Astrocyte (in vitro differentiated cells and primary cell): ENCODE measurements around the gene FNDC8. TPM values are rescaled to one million over a fixed set of nuclear protein-coding genes. Genes with fewer than 3 reads are reported as not detected.
A peak's percentile ranks its signal among the peaks of the same experiment; 100 is the strongest.

ENCODE experiments used
- DNase-seq: peaks from one replicate; pipeline ENCODE4 v3.0.0-alpha.2; 2010; ENCODE audit warnings: low read depth
- FAIRE-seq: peaks from 2 replicates; lab custom pipeline; 2011; peaks lifted over from hg19 to GRCh38; lab: Jason Lieb, UNC
- H2AFZ ChIP-seq: 2 replicates; pipeline ENCODE4 v1.6.0; 2012; ENCODE audit warnings: low read depth, low read length, inconsistent platforms
- H3K27ac ChIP-seq: 2 replicates; pipeline ENCODE4 v1.5.1; 2011; ENCODE audit warnings: low read depth, low read length, inconsistent platforms
- H3K27me3 ChIP-seq: 2 replicates; pipeline ENCODE4 v1.6.0; 2011; ENCODE audit warnings: low read length, inconsistent platforms; ENCODE audit not compliant: insufficient read depth
- H3K36me3 ChIP-seq: 2 replicates; pipeline ENCODE4 v1.5.1; 2011; ENCODE audit warnings: low read length, inconsistent platforms; ENCODE audit not compliant: insufficient read depth
- H3K4me1 ChIP-seq: 2 replicates; pipeline ENCODE4 v1.5.1; 2011; ENCODE audit warnings: low read length, inconsistent platforms; ENCODE audit not compliant: insufficient read depth
- H3K4me2 ChIP-seq: 2 replicates; pipeline ENCODE4 v1.6.0; 2012; ENCODE audit warnings: low read length, inconsistent platforms
- H3K4me3 ChIP-seq: 2 replicates; pipeline ENCODE4 v1.5.1; 2011; ENCODE audit warnings: low read depth, mild to moderate bottlenecking, low read length, inconsistent platforms; ENCODE audit not compliant: insufficient read depth
- H3K79me2 ChIP-seq: 2 replicates; pipeline ENCODE4 v1.6.0; 2012; ENCODE audit warnings: mild to moderate bottlenecking, low read length, inconsistent platforms; ENCODE audit not compliant: insufficient read depth
- H3K9ac ChIP-seq: 2 replicates; pipeline ENCODE4 v1.6.0; 2012; ENCODE audit warnings: mild to moderate bottlenecking, low read length, inconsistent platforms
- H3K9me3 ChIP-seq: 2 replicates; pipeline ENCODE4 v1.5.1; 2012; ENCODE audit warnings: low read depth, mild to moderate bottlenecking, low read length, inconsistent platforms; ENCODE audit not compliant: insufficient read depth
- H4K20me1 ChIP-seq: 2 replicates; pipeline ENCODE4 v1.6.0; 2012; ENCODE audit warnings: low read length, inconsistent platforms; ENCODE audit not compliant: insufficient read depth
- H3K27ac Mint-ChIP-seq: one replicate; pipeline ENCODE4 v1.8.0; 2021; ENCODE audit warnings: mild to moderate bottlenecking, mixed read lengths; ENCODE audit not compliant: unreplicated experiment
- H3K27me3 Mint-ChIP-seq: one replicate; pipeline ENCODE4 v1.8.0; 2021; ENCODE audit warnings: low read depth, mixed read lengths; ENCODE audit not compliant: unreplicated experiment
- H3K36me3 Mint-ChIP-seq: one replicate; pipeline ENCODE4 v1.8.0; 2021; ENCODE audit warnings: low read depth, mixed read lengths; ENCODE audit not compliant: unreplicated experiment
- H3K4me1 Mint-ChIP-seq: one replicate; pipeline ENCODE4 v1.8.0; 2021; ENCODE audit warnings: low read depth, mixed read lengths; ENCODE audit not compliant: unreplicated experiment
- H3K4me3 Mint-ChIP-seq: one replicate; pipeline ENCODE4 v1.8.0; 2021; ENCODE audit warnings: mild to moderate bottlenecking, moderate library complexity, mixed read lengths; ENCODE audit not compliant: unreplicated experiment
- H3K9me3 Mint-ChIP-seq: one replicate; pipeline ENCODE4 v1.8.0; 2021; ENCODE audit warnings: mild to moderate bottlenecking, mixed read lengths; ENCODE audit not compliant: unreplicated experiment
- EZH2 ChIP-seq: IDR thresholded peaks from 2 replicates; pipeline ENCODE4 v1.6.1; 2012; ENCODE audit warnings: mild to moderate bottlenecking, low read length, inconsistent platforms; ENCODE audit not compliant: insufficient read depth
- total RNA-seq: library from RNA; stranded (reverse); gene quantifications from 2 replicates; pipeline ENCODE4 v1.2.1, GENCODE V29; 2021
- TF ChIP-seq, protein P1 (sequence below): IDR thresholded peaks from 2 replicates; pipeline ENCODE4 v1.5.1; 2011; ENCODE audit warnings: low read depth, mild to moderate bottlenecking, inconsistent platforms, low read length, moderate library complexity; ENCODE audit not compliant: insufficient read depth

The FNDC8 gene
- total RNA-seq, 1 donor from 2014 or later: not detected

DNA sequence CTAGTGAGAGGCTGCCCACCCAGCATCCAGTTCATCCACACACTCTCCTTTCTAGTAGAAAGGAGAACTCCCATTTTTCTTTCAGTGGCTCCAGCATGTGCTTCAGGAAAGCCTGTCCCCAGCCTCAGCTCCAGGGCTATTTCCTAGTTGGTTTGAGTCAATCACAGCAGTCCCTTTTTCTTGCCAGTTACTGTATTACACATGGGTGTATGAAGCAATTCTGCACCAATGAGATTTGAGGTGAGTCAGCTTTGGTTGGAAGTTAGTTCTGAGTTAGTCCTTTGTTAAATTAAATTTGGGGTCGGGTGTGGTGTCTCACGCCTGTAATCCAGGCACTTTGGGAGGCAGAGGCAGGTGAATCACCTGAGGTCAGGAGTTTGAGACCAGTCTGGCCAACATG is 26.5 kb upstream of the FNDC8 start:
- Mint-ChIP-seq H3K9me3 (peaks cover 3% of the 10 kb centered on the region), H3K36me3 (no peaks in the 10 kb centered on the region), H3K27ac (peak overlapping the region; percentile 47), H3K4me1 (peaks cover 5% of the 10 kb centered on the region), H3K4me3 (no peak overlapping the region), H3K27me3 (no peaks in the 10 kb centered on the region)
- Histone ChIP-seq H3K4me3 (no peak overlapping the region), H3K27ac (peak overlapping the region; percentile 10), H3K9ac (no peak overlapping the region), H3K4me2 (peak overlapping the region; percentile 18), H4K20me1 (no peaks in the 10 kb centered on the region), H3K27me3 (no peaks in the 10 kb centered on the region), H3K4me1 (peaks cover 9% of the 10 kb centered on the region), H3K9me3 (no peaks in the 10 kb centered on the region), H3K36me3 (peaks cover 10% of the 10 kb centered on the region), H2AFZ (peak overlapping the region; percentile 20), H3K79me2 (no peaks in the 10 kb centered on the region)
- TF ChIP-seq, protein P1, sequence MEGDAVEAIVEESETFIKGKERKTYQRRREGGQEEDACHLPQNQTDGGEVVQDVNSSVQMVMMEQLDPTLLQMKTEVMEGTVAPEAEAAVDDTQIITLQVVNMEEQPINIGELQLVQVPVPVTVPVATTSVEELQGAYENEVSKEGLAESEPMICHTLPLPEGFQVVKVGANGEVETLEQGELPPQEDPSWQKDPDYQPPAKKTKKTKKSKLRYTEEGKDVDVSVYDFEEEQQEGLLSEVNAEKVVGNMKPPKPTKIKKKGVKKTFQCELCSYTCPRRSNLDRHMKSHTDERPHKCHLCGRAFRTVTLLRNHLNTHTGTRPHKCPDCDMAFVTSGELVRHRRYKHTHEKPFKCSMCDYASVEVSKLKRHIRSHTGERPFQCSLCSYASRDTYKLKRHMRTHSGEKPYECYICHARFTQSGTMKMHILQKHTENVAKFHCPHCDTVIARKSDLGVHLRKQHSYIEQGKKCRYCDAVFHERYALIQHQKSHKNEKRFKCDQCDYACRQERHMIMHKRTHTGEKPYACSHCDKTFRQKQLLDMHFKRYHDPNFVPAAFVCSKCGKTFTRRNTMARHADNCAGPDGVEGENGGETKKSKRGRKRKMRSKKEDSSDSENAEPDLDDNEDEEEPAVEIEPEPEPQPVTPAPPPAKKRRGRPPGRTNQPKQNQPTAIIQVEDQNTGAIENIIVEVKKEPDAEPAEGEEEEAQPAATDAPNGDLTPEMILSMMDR: no peak
- no peak for TF ChIP-seq EZH2
- DNase-seq (peak; percentile 84), FAIRE-seq (peak; percentile 29)

DNA sequence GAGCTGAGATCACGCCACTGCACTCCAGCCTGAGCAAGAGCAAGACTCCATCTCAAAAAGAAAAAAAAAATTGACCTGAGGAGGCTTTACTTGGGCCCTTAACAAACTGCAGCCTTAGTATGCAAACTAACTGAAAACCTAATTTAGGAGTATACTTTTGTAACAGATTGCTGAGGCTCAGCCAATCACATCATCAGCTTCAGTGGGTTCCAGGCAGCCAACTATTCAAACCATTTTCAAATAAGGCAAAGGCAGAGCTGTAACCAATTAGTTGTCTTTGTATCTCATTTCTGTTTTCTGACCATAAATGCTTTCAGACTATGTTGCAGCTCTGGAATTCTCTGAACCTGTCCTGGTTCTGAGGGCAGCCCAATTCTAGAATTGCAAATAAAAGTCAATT is 25.7 kb upstream of the FNDC8 start:
- DNase-seq (no peak), FAIRE-seq (no peak)
- H3K36me3 Mint-ChIP-seq: peaks cover 5% of the 10 kb centered on the region
- peaks cover 3% of the 10 kb centered on the region for H3K9me3 Mint-ChIP-seq
- H3K27ac Mint-ChIP-seq: no peak overlapping the region
- Histone ChIP-seq H3K79me2 (no peaks in the 10 kb centered on the region), H3K27me3 (no peaks in the 10 kb centered on the region), H3K9ac (no peak overlapping the region), H3K4me3 (no peak overlapping the region), H3K4me2 (no peak overlapping the region), H4K20me1 (no peaks in the 10 kb centered on the region), H3K27ac (no peak overlapping the region), H2AFZ (no peak overlapping the region), H3K36me3 (peaks cover 16% of the 10 kb centered on the region), H3K4me1 (peaks cover 9% of the 10 kb centered on the region), H3K9me3 (no peaks in the 10 kb centered on the region)
- TF ChIP-seq, protein P1: no peak
- TF ChIP-seq EZH2: no peak
- no peaks in the 10 kb centered on the region for H3K27me3 Mint-ChIP-seq
- peaks cover 5% of the 10 kb centered on the region for H3K4me1 Mint-ChIP-seq
- H3K4me3 Mint-ChIP-seq: no peak overlapping the region

DNA sequence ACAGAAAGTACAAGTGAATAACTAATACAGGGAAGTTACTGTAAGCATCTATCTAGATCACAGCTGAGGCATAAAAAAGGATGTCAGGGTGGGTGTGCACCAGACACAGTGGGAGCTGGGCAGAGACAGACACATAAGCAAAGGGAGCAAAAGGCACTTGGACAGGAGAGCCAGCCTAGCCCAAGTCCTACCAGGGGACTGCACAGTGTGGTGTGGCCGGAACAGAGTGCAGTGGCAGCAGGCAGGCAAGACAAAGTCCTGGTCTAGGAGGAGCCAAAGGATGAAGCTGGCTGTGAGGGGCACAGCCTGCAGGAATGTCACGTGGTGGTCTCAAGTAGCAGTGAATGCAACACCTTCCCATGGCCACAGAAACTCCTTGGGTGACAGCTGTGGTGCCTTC is 23.6 kb upstream of the FNDC8 start:
- TF ChIP-seq EZH2: no peak
- TF ChIP-seq, protein P1: no peak
- no peaks in the 10 kb centered on the region for H3K27me3 Mint-ChIP-seq
- no peak overlapping the region for H3K27ac Mint-ChIP-seq
- no peak for DNase-seq
- H3K4me1 Mint-ChIP-seq: peaks cover 5% of the 10 kb centered on the region
- Histone ChIP-seq H3K4me2 (no peak overlapping the region), H3K27me3 (no peaks in the 10 kb centered on the region), H3K4me3 (no peak overlapping the region), H3K9ac (no peak overlapping the region), H3K4me1 (peaks cover 9% of the 10 kb centered on the region), H4K20me1 (no peaks in the 10 kb centered on the region), H3K79me2 (no peaks in the 10 kb centered on the region), H3K27ac (no peak overlapping the region), H3K9me3 (no peaks in the 10 kb centered on the region), H3K36me3 (peaks cover 16% of the 10 kb centered on the region), H2AFZ (no peak overlapping the region)
- peaks cover 10% of the 10 kb centered on the region for H3K36me3 Mint-ChIP-seq
- H3K4me3 Mint-ChIP-seq: no peak overlapping the region
- FAIRE-seq: no peak
- peaks cover 3% of the 10 kb centered on the region for H3K9me3 Mint-ChIP-seq
